Mammary epithelial cell (primary cell): ENCODE measurements around the gene AP1M1.

Experiments
- EZH2 ChIP-seq: IDR thresholded peaks from 2 replicates; pipeline ENCODE4 v1.6.1; 2012; ENCODE audit warnings: low read length, inconsistent platforms, borderline replicate concordance
- TF ChIP-seq, protein P1 (sequence below), 2 donors: IDR thresholded peaks in 1 of 2; conservative IDR thresholded peaks in 1 of 2; 2 replicates each; pipeline ENCODE4 v1.5.1; 2011 to 2012; ENCODE audit warnings: inconsistent platforms in 2 of 2, low read length in 2 of 2, mild to moderate bottlenecking in 2 of 2, control low read depth in 1 of 2, low read depth in 1 of 2; ENCODE audit not compliant: insufficient read depth in 1 of 2; ENCODE audit errors: extremely low read depth in 1 of 2

DNA sequence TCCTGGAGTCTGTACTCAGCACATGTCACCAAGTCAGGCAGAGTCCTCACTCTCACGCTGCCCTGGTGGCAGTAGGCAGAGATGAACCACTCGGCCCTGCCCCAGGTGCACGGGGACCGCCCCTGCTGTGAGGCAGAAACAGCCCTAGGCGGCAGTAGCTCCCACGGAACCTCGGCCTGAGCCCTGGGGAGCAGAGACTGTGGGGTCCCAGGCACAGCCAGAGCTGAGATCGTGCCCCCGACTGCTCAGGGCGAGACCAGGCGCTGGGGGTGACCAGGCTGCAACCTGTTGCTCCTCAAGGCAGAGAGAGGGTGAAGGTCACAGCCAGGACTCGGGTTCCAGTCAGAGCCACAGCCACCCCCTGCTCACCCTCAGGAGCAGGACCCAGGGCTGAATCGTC, 34.9 kb downstream of the AP1M1 start:
- TF ChIP-seq, protein P1, sequence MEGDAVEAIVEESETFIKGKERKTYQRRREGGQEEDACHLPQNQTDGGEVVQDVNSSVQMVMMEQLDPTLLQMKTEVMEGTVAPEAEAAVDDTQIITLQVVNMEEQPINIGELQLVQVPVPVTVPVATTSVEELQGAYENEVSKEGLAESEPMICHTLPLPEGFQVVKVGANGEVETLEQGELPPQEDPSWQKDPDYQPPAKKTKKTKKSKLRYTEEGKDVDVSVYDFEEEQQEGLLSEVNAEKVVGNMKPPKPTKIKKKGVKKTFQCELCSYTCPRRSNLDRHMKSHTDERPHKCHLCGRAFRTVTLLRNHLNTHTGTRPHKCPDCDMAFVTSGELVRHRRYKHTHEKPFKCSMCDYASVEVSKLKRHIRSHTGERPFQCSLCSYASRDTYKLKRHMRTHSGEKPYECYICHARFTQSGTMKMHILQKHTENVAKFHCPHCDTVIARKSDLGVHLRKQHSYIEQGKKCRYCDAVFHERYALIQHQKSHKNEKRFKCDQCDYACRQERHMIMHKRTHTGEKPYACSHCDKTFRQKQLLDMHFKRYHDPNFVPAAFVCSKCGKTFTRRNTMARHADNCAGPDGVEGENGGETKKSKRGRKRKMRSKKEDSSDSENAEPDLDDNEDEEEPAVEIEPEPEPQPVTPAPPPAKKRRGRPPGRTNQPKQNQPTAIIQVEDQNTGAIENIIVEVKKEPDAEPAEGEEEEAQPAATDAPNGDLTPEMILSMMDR (conservative IDR thresholded peaks at IDR 0.05 in 1 of 2, IDR thresholded peaks at IDR 0.05 in 1 of 2; ENCODE audit: extremely low read depth in 1 of 2, insufficient read depth in 1 of 2, low read depth in 1 of 2, low read length in 2 of 2): no peak
- no peak for TF ChIP-seq EZH2
